Astrocyte of the cerebellum (primary cell): ENCODE data around the gene PARD6G.

Experiments
- DNase-seq: peaks from one replicate; pipeline ENCODE4 v3.0.0-alpha.2; 2011; ENCODE audit warnings: low read depth
- H3K4me3 ChIP-seq: 2 replicates; pipeline ENCODE4 v1.5.1; 2011; ENCODE audit warnings: mild to moderate bottlenecking, low read depth, low read length, moderate library complexity
- CTCF ChIP-seq: IDR thresholded peaks from 2 replicates; pipeline ENCODE4 v1.5.1; 2012; ENCODE audit warnings: low read length, low read depth, moderate library complexity, mild to moderate bottlenecking; ENCODE audit errors: missing control alignments
- in situ Hi-C: cut with HindIII; loops from 2 replicates; pipeline ENCODE4 v1.10.0; 2017; ENCODE audit warnings: low sequenced_read_pairs

The PARD6G gene

GRCh38 chr18:80184243-80184772, 63.0 kb downstream of the PARD6G start:
- DNase-seq = no peak
- no peak for TF ChIP-seq CTCF
- in situ Hi-C loops = no loop called here
- H3K4me3 ChIP-seq = no peak overlapping the region

GRCh38 chr18:80183273-80184050, 63.9 kb downstream of the PARD6G start:
- no peak overlapping the region for H3K4me3 ChIP-seq
- TF ChIP-seq CTCF = no peak
- no peak for DNase-seq
- in situ Hi-C loops = no loop called here

GRCh38 chr18:80182855-80183254, 64.5 kb downstream of the PARD6G start:
- H3K4me3 ChIP-seq = no peak overlapping the region
- DNase-seq = no peak
- no peak for TF ChIP-seq CTCF
- in situ Hi-C loops = no loop called here

- in situ Hi-C loops = no loop called here
- DNase-seq = no peak
- H3K4me3 ChIP-seq = no peak overlapping the region
- no peak for TF ChIP-seq CTCF
These were observed 65.5 kb downstream of the PARD6G start for GRCh38 chr18:80181642-80182461.

GRCh38 chr18:80180778-80181564, 66.3 kb downstream of the PARD6G start:
- in situ Hi-C loops = no loop called here
- no peak for DNase-seq
- no peak overlapping the region for H3K4me3 ChIP-seq
- TF ChIP-seq CTCF = no peak
